IPS-NIHi7 (cell line): ENCODE measurements around the gene TTR.

ENCODE experiments used
- DNase-seq: peaks from one replicate; pipeline ENCODE4 v3.0.0; 2012; ENCODE audit warnings: mixed read lengths; ENCODE audit errors: extremely low spot score

The TTR gene

GRCh38 chr18:31616586-31616985 lies 24.9 kb downstream of the TTR start:
- no peak for DNase-seq

- DNase-seq: no peak
These were observed 25.5 kb downstream of the TTR start for GRCh38 chr18:31617031-31617717.

GRCh38 chr18:31618801-31619200 lies 27.1 kb downstream of the TTR start:
- DNase-seq: no peak

- no peak for DNase-seq
These were observed 27.6 kb downstream of the TTR start for GRCh38 chr18:31619291-31619690.

GRCh38 chr18:31624892-31625640 lies 33.4 kb downstream of the TTR start:
- no peak for DNase-seq

- DNase-seq: no peak
These were observed 34.7 kb downstream of the TTR start for GRCh38 chr18:31626409-31626808.

GRCh38 chr18:31630549-31630948 lies 38.9 kb downstream of the TTR start:
- DNase-seq: no peak

GRCh38 chr18:31631526-31631925 lies 39.8 kb downstream of the TTR start:
- no peak for DNase-seq

GRCh38 chr18:31632356-31632755 lies 40.7 kb downstream of the TTR start:
- no peak for DNase-seq

- no peak for DNase-seq
These were observed 42.0 kb downstream of the TTR start for GRCh38 chr18:31633392-31634330.

- no peak for DNase-seq
These were observed 42.6 kb downstream of the TTR start for GRCh38 chr18:31634331-31634713.

GRCh38 chr18:31636387-31636786 lies 44.7 kb downstream of the TTR start:
- DNase-seq: no peak

- no peak for DNase-seq
These were observed 45.8 kb downstream of the TTR start for GRCh38 chr18:31637445-31637844.

GRCh38 chr18:31643003-31643402 lies 51.3 kb downstream of the TTR start:
- no peak for DNase-seq

GRCh38 chr18:31645411-31645810 lies 53.7 kb downstream of the TTR start:
- DNase-seq: no peak

GRCh38 chr18:31646332-31647126 lies 54.9 kb downstream of the TTR start:
- no peak for DNase-seq

GRCh38 chr18:31647127-31647753 lies 55.6 kb downstream of the TTR start:
- DNase-seq: no peak
